ENCODE measurements around the gene PDGFB. TPM values are rescaled to one million over a fixed set of nuclear protein-coding genes. Genes with fewer than 3 reads are reported as not detected.

Gene PDGFB
- total RNA-seq, 1 experiment from 2014 or later = 13.1 TPM

GRCh38 chr22:39238966-39239505 is 5.7 kb downstream of the PDGFB start:
- no peak overlapping the region for H3K4me3 ChIP-seq (replicated peaks in 1 of 2; ENCODE audit: low read depth in 1 of 2, low read length in 2 of 2)
- no TSS peak for BruUV-seq (replicated peaks)
- H3K4me1 ChIP-seq (ENCODE audit: control insufficient read depth in 1 of 2, insufficient read depth in 2 of 2, low read length in 2 of 2) = peaks cover 60 to 81% of the 10 kb centered on the region in 2 experiments
- H3K9me2 ChIP-seq (ENCODE audit: insufficient read depth) = no peaks in the 10 kb centered on the region
- TF ChIP-seq ZBTB33 (IDR thresholded peaks at IDR 0.05; ENCODE audit: extremely low read depth, insufficient replicate concordance, low read length) (no peak), EZH2 (IDR thresholded peaks at IDR 0.05) (no peak), POLR2A (IDR thresholded peaks at IDR 0.05; ENCODE audit: borderline replicate concordance, extremely low read depth, insufficient read depth, insufficient read length) (no peak), ATF3 (IDR thresholded peaks at IDR 0.05) (no peak), SRF (IDR thresholded peaks at IDR 0.05; ENCODE audit: low read depth) (no peak), RAD21 (IDR thresholded peaks at IDR 0.05; ENCODE audit: low read depth) (no peak), CBX3 (IDR thresholded peaks at IDR 0.05; ENCODE audit: low read depth) (no peak), YY1 (IDR thresholded peaks at IDR 0.05; ENCODE audit: extremely low read depth, insufficient replicate concordance, low read depth, low read length) (no peak), EZH2phosphoT487 (IDR thresholded peaks at IDR 0.05; ENCODE audit: borderline replicate concordance) (no peak), CTCF (IDR thresholded peaks at IDR 0.05 in 2 of 3, conservative IDR thresholded peaks at IDR 0.05 in 1 of 3; ENCODE audit: borderline replicate concordance in 1 of 3, insufficient read depth in 1 of 3, low read depth in 2 of 3, low read length in 2 of 3) (no peak), SP1 (IDR thresholded peaks at IDR 0.05; ENCODE audit: low read depth) (no peak), ELF1 (IDR thresholded peaks at IDR 0.05; ENCODE audit: borderline replicate concordance, low read depth) (no peak), FOSL1 (IDR thresholded peaks at IDR 0.05; ENCODE audit: low read depth) (no peak), CEBPB (IDR thresholded peaks at IDR 0.05; ENCODE audit: low read depth) (no peak), ZFX (IDR thresholded peaks at IDR 0.05) (no peak)
- RAD21 ChIA-PET (ENCODE audit: low non-redundant PET in 1 of 2, low total read pairs in 2 of 2, uncharacterized antibody in 2 of 2, unreplicated experiment in 2 of 2) = interaction anchor here in 1 of 2 experiments (1.4 kb wide), 1 partner anchor 24 kb away, joined by 4 read pairs; no protein-coding TSS in a partner anchor
- peaks cover 55% of the 10 kb centered on the region; the same call in 1 of the 2 replicates for H3K79me2 ChIP-seq (ENCODE audit: insufficient read depth, low read length)
- CTCF ChIA-PET = interaction anchor here (0.8 to 2.7 kb wide), 3 partner anchors 24 to 73 kb away, joined by 3 to 13 read pairs (median 4); no protein-coding TSS in a partner anchor
- no peaks in the 10 kb centered on the region for H3K27me3 ChIP-seq (ENCODE audit: insufficient read depth, low read length)
- H3K9ac ChIP-seq (ENCODE audit: low read length) = peak overlapping the region; percentile 89
- DNase-seq (ENCODE audit: low read depth, low spot score) (no peak), ATAC-seq (no peak)
- intact Hi-C loops (cut with micrococcal nuclease) = no loop called here
- H3K27ac ChIP-seq (ENCODE audit: low read depth, low read length) = no peak overlapping the region
- H3K36me3 ChIP-seq (ENCODE audit: control insufficient read depth in 1 of 2, insufficient read depth in 2 of 2, low read length in 2 of 2) = no peaks in the 10 kb centered on the region
- H2AFZ ChIP-seq (ENCODE audit: low read depth, low read length, poor library complexity, severe bottlenecking) = no peak overlapping the region
- no peaks in the 10 kb centered on the region for H4K20me1 ChIP-seq (ENCODE audit: insufficient read depth)
- no peaks in the 10 kb centered on the region for H3K9me3 ChIP-seq (ENCODE audit: control insufficient read depth in 1 of 2, insufficient read depth in 1 of 2, low read depth in 1 of 2, low read length in 2 of 2)
- POLR2A ChIA-PET = interaction anchor here (0.8 to 1.6 kb wide), 5 partner anchors 17 to 81 kb away, joined by 3 to 4 read pairs (median 3); partner anchors contain the start of gene RPL3
- peak overlapping the region; percentile 98 for H3K4me2 ChIP-seq (ENCODE audit: low read length)

All from HCT116 (cell line).